Omental fat pad (tissue), 4 donors: ENCODE data around the gene CHML. TPM values are rescaled to one million over a fixed set of nuclear protein-coding genes. Genes with fewer than 3 reads are reported as not detected.
"Not testable (repeated sequence)": the region's sequence is repeated elsewhere in the genome, so short reads cannot be mapped to it uniquely, and the experiment has no call there.

Source experiments
- ATAC-seq: fragments of 150-250 bp; one replicate; pipeline ENCODE4 v1.9.1; 2016; ENCODE audit warnings: mild to moderate bottlenecking, moderate library complexity; ENCODE audit not compliant: low FRiP score
- DNase-seq: peaks from one replicate; pipeline ENCODE4 v3.0.0-alpha.2; 2019; ENCODE audit warnings: low spot score
- CTCF ChIP-seq, 3 donors: fragments of 450-650 bp; IDR thresholded peaks; one replicate each; pipeline ENCODE4 v1.5.1; 2016 to 2017; ENCODE audit warnings: antibody characterized with exemption in 3 of 3, mild to moderate bottlenecking in 3 of 3, moderate library complexity in 2 of 3
- total RNA-seq, 4 donors: library from RNA; depleted of rRNA; stranded (reverse); fragments of >200 nt; gene quantifications; one replicate each; pipeline ENCODE4 v1.1.0, GENCODE V29; 2016

CHML gene
- total RNA-seq, 4 donors from 2014 or later, result 4.8 to 12.6 (median 7.7) TPM

- ATAC-seq (no peak), DNase-seq (no peak)
- no peak for TF ChIP-seq CTCF (IDR thresholded peaks at IDR 0.05)
These were observed 38.4 kb upstream of the CHML start for GRCh38 chr1:241678536-241678935.

- TF ChIP-seq CTCF (IDR thresholded peaks at IDR 0.05), result no peak
- no peak for ATAC-seq
- no peak for DNase-seq
These were observed 37.0 kb upstream of the CHML start for GRCh38 chr1:241677201-241677600.

- ATAC-seq, result no peak
- TF ChIP-seq CTCF (IDR thresholded peaks at IDR 0.05), result no peak
These were observed 35.8 kb upstream of the CHML start for GRCh38 chr1:241675983-241676382.

GRCh38 chr1:241674805-241675384 lies 34.7 kb upstream of the CHML start:
- TF ChIP-seq CTCF (IDR thresholded peaks at IDR 0.05), result no peak
- ATAC-seq, result no peak

More at GRCh38 chr1:241675983-241676382, 35.8 kb upstream of the CHML start:
- DNase-seq, result no peak

GRCh38 chr1:241672301-241672700 lies 32.1 kb upstream of the CHML start:
- ATAC-seq (no peak), DNase-seq (no peak)
- TF ChIP-seq CTCF (IDR thresholded peaks at IDR 0.05), result no peak

More at GRCh38 chr1:241674805-241675384, 34.7 kb upstream of the CHML start:
- DNase-seq, result no peak

- TF ChIP-seq CTCF (IDR thresholded peaks at IDR 0.05), result no peak
- DNase-seq (no peak), ATAC-seq (no peak)
These were observed 26.2 kb upstream of the CHML start for GRCh38 chr1:241666419-241666818.

GRCh38 chr1:241660424-241660972 lies 20.3 kb upstream of the CHML start:
- no peak for DNase-seq
- no peak for ATAC-seq
- TF ChIP-seq CTCF (IDR thresholded peaks at IDR 0.05), result no peak

- not testable (repeated sequence) for ATAC-seq, DNase-seq
These were observed 18.8 kb upstream of the CHML start for GRCh38 chr1:241659016-241659415.
